ENCODE measurements around the gene PSMB7. TPM values are rescaled to one million over a fixed set of nuclear protein-coding genes. Genes with fewer than 3 reads are reported as not detected.

PSMB7 gene
- total RNA-seq, 1 donor from 2014 or later, result 109 TPM

DNA sequence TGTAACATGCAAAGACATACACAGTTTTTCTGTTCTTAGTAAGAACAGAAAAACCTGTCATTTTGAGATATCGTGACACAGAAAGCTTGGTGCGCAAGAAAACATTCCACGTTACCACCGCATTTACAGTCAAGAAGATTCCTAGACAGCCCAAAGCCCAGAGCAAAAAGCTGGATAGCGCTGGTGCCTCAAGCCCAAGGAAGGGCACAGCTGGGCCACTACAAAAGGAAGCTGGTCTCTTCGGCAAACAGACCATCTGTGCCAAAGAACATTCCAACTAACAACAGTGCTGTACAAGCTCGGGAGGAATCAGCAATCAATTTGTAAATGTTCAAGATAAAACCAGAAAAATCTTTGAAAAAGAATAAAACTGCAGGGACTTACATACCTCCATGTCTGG, 31.0 kb downstream of the PSMB7 start:
- no peak for DNase-seq (ENCODE audit: low spot score)

DNA sequence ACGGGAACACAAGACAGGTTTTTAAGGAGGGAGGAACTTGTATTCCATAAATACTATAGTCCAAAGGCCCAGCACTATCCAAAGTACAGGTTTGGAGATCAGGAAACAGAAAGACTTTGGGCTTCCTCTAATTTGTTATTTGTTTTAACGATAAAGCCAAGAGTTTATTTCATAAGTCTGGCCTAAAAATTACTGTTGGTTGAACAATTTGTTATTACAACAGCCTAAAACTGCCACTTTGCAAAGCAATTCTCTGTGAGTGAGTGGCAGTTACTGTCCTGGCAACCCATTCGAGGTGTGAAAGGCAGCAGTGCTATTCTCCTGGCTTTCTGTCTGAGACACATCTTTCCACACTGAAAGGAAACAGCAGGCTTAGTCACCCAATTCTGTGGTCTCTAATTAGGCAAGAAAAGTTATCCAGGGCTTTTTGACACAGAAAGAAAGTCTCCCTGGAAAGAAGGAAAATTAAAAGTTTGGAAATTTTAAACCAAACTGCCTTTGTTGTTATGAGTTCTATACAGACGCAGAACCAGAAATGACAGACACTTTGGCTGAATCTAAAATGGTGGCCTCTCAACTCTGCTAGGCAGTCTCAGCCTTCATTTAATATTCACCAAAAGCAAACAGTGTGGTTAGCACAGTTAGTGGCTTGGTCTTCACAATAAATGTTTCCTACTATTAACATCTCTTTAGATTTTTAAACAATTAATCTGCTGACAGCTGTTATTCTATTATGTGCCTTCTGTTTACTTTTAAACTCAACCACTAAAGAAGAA, 33.9 kb downstream of the PSMB7 start:
- DNase-seq (ENCODE audit: low spot score), result no peak

DNA sequence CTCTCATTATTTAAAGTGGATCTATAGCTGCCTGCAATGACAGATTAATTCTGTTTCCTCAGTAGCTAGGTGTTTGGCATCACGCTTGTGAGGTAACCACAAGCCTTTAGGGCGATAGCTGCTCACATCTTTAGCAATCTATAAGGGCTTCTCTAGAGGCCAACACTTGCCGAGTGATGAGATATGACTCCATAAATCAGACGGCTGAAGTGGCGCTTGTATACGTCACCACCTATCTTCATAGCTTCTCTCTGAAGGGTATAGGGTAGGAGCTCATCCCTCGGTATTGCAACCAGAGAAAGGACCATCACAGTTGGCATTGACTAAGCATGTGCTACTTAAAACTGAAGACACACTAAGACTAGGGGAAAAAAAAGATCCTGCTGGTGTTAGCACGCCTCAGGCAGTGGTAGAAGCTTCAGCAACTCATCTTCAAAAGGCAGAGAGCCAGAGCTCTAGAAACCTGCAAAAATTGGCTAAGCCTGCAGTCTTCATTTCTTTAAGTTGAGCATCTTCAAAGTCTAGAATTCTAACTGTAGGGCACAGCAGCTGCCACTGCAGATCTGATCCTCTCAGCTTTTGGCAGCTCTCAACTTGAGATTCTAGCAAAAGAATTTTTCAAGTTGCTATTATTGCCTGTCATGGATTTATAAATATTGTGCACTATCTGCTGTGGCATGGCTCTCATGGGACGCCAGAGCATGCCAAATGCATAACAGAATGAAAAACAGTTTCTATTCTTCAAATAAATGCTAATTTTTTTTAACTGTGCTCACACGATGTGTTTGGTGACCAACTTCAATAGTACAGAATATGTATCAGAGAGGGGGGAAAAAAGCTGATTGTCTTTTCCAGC, 37.5 kb downstream of the PSMB7 start:
- no peak for DNase-seq (ENCODE audit: low spot score)

DNA sequence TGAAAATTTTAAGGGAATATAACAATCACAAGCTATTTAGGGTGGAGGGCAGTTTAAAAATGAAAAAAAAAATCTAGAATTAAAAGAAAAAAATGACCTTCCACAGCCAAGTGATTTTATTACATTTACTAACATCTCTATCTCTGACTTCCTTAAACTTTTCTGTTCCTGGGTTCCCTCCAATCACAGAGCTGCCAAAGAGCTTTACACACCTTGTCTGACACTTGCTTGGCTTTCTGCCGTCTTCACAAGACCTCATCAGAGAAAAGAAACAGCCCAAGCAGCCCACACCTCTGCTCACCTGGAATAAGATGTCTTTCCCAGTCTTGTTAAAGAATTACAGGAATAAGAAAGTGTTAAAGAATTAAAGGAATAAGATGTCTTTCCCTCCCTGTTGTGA, 38.9 kb downstream of the PSMB7 start:
- DNase-seq (ENCODE audit: low spot score), result no peak

DNA sequence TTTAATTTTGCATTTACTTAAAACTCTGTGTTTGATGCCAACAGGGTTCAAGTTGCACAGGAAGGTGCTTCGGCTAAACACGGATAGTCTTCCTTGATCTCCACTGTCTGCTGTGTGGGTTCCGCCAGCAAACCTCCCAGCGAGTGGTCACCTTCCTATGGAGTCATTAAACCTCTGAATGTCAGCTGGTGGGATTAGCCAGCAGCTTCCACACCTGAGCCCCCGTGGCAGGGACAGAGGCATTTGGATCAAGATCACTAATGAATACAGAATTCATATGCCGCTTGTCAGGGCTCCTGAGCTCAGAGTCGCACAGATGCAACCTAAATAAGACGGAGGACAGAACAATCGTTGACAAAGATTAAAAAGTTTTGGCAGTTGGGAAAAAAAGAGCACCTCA, 39.5 kb downstream of the PSMB7 start:
- no peak for DNase-seq (ENCODE audit: low spot score)

DNA sequence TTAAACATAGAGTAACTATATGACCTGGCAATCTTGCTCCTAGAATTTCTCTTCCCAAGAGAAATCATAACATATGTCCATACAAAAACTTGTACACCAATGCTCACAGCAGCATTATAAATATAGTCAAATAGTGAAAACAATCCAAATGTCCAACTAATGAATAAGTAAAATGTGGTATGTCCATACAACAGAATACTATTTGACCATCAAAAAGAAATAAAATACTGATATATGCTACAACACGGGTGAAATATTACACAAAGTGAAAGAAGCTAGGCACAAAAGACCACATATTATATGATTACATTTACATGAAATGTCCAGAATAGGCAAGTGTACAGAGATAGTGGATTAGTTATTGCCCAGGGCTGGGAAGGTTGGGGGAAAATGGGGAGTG, 41.4 kb downstream of the PSMB7 start:
- DNase-seq (ENCODE audit: low spot score), result no peak

DNA sequence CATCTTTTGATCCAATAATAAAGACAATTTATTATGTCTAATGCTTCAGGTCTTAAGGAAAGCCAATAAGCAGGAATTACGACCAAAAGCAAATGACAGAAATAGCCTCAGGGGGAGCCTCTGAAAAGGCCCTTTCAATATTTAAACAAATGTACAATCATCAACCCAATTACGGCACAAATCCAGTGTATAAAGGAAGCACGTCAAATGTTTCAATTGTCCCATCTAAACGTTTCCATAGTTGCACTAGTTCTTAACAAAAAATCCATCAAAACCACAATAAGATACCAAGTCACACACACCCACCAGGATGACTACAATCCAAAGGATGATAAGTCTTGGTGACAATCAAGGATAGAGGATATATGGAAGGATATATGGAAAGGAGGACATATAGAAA, 41.9 kb downstream of the PSMB7 start:
- no peak for DNase-seq (ENCODE audit: low spot score)

DNA sequence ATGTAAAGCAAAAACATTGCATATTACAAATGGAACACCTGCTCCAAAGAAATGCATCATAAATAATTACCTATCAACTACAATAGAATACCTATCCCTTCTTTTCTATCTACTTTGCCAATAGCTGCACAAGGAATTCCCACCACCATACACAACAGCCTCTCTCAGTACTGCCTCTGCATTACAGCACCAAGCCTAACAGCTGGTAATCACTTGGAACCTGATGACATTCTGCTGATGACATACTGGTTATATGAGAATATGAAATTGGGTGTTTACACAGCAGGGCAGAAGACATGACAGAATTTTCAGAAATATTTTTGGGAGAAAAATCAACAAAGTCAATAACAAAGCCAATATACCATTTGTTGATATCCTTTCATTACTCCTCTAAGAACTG, 43.2 kb downstream of the PSMB7 start:
- no peak for DNase-seq (ENCODE audit: low spot score)

DNA sequence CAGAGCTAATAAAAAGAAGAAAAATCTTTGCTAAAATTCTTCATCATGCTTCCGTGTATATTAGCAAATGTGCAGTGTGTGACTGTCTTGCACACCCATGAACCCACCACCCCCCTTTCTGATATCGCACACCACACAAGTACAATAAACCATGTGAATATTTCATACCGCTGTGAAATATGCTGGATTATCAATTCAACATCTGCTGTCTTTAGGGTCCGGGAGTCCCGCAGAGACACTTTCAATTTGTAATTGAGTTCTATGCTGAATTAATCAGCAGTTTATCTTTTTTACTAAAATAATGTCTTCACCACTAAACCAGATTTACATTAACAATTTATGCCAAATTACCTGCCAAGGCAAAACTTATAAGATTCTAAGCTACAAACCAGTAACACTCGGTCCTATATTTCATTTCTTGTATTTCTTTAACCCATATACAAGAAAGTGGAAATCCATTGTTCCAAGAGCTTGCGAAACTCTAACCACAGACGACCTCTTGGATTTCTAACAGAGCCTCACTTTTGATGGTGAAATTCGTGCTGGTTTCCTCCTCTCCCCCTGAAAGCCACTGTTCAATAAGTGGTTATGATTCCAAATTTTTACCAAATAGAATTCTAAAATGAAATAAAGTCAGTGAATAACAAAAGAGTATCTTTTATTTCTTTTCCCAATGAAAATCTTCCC, 44.2 kb downstream of the PSMB7 start:
- no peak for DNase-seq (ENCODE audit: low spot score)

DNA sequence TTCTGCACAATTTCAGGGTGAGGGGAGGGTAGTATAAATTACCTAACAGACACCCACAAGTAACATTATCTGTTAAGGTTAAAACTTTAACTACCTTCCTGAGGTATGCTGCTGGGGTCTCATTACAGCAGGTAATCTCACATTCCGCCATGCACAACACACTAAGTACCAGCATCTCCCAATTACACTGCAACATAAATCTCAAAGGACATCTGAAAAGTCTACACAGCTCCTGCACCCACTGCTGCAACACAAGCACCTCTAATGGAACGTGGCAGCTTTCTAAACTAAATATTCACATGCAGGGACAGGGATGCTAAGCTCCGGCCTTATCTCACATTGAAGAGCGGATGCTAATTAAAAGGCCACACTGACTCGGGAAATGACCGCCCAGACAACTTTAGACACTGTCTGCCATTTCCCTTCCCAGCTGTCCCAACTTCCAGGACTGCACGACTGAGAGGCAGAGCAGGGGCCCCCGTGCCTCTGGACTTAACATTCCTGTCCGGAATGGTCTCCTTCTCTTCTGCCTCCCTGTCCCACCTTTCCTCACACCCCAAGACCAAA, 45.9 kb downstream of the PSMB7 start:
- no peak for DNase-seq (ENCODE audit: low spot score)

DNA sequence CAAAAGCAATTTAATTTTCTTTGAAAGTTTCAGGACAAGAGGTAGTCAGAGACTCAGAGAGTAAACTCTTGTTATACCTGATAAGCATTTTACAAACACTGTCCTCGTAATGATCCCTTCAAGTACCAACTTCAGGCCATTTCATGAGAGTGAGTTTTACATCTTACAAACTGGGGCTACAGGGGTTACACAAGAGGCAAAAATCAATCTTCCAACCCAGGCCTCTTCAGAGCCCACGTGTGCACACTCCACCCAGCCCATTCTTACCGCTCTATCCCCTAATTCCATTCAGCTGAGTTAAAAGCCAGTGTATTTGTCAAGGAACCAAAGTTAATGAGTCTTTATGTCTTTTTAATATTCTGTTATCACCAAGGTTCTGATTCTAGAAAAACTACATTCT, 46.5 kb downstream of the PSMB7 start:
- DNase-seq (ENCODE audit: low spot score), result no peak

DNA sequence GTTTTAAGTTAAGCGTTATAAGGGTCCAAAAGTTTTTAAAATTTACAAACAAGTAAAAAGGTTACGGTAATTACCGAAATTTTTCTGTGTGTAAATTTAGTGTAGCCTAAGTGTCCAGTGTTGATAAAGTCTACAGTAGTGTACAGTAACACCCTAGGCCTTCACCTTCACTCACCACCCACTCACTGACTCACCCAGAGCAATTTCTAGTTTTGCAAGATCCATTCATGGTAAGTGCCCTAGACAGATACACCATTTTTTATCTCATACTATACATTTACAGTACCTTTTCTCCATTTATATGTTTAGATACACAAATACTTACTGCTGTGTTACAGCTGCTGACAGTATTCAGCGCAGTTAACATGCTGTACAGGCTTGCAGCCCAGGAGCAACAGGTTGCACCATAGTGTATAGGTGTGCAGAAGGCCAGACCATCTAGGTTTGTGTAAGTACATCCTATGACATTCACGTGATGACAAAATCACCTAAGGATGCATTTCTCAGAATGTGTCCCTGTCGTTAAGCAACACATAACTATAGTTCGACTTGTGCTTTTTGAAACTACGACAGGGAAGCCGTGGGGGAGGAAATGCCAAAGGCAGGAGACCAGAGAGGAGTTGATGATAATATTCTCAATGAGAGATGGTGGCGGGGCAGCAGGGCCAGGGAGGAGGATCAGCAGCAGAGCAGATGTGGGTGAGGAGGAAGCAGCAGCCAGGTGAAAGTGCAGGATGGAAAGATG, 48.6 kb downstream of the PSMB7 start:
- DNase-seq (ENCODE audit: low spot score), result no peak

DNA sequence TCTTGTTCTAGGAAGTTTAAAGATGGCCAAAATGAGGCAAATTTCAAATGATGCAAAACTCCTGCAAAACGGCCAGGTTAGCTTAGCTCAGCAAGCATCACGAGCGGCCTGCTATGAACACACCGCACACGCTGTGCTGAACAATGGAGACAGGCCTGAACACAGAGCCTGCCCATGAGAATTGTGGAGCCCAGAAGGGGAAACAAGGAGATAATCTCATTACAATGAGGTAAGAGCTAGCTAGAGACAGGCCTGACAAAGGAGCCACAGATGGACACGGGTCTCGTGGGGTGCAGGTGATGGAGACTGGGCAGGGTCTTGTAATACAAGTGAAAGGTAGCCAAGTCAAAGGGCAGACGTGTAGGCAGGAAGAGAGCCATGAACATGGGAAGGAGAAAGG, 50.2 kb downstream of the PSMB7 start:
- no peak for DNase-seq (ENCODE audit: low spot score)

DNA sequence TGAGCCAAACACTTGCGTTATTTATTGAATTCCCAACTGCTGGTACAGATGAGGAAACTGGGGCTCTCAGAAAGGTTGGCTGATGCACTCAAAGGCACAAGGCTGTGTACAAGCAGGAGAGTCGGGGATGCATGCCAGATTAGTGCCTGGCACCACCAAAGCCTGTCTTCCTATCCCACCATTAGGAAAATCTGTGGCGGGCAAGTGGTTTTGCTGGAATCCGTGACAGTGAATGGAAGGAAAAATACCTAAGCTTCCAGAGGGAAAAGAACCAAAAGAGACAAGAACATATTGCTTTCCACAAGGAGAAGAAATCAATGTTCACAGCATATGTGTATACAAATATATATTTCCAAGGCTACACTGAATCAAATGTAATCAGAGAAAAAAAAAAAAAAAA, 51.1 kb downstream of the PSMB7 start:
- no peak for DNase-seq (ENCODE audit: low spot score)

DNA sequence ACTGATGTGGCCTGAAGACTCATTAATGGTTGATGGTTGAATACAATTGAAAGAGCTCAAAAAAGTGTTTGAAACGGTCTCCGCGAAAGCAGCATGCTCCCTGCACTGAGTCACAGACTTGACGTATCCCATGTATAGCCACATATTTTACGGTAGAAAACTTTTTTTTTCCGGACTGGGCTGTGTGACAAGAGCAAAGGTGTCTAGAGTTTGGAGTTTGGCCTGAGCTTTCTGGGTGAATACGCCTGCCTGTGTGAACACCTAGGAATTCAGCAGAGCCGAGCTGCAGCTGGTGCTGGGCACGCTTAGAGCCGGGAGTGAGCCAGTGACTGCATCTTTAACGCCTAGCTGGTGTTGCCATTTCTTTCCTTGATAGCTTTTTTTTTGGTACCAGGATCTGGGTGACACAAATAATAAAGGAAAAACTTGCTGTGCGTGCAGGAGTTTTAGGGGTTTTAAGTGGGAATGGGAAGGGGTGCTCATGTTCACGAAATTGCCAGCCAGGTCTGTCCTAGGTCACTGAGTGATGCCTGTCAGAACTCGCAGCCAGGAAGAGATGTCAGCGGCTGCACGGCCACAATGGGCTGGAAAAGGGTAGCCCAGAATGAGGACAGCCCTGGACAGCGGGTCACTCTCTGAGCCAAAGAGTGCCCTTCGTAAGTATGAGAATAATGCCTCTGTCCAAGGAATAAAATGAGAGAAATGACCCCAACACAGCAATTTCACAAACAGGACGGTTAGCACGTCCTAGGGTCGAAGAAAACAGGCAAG, 51.7 kb downstream of the PSMB7 start:
- no peak for DNase-seq (ENCODE audit: low spot score)

DNA sequence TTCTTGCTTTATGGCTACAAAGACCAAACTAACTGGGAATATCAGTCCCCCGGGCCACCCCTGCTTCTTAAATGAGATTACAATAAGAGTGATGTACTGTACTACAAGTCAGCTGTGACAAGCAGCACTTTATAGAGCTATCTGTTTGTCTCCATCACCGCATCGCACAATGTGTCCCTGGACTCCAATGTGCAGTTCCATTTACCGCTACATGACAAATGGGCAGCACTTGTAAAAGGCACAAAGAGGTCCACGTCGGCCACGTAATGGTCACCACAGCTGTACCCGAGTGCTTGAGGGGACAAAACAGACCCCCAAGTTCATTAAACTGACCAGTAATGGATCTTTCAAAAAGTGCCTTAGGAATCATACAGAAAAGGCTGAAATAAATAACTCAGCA, 54.1 kb downstream of the PSMB7 start:
- no peak for DNase-seq (ENCODE audit: low spot score)

DNA sequence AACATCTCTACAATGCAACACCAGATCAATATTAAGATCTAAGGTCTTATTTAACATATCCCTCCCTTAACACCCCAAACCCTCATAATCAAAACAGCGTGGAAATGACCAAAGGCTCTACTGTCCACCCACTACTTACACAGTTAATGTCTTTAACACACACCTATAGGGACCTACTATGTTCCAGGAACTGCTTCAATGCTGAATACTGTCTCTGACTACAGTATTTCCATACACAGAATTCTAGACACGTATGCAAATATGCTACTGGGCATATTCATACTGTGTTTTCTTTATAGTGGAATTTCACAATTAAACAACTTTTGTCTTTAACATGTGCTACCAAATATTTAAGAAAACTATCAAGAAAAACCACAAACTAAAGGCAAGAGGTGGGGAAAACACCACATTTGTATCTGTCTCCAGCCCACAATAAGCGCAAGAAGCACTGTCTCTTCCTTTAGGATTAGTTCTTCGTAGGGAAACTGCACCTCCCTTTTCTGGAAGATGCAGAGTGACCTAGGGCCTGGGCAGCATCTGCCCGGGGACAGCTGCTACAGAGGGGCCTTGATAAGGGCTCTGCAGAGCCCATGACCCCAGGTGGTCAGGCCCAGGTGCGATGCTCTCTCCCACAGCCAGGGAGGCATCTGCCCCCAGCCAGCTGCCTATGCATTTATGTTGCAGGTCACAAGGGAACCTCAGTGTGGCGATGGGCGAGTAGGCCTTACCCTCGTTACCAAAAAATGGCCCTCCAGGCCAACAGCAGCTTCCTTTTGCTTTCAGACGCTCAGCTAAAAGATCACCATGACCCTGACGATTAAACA, 55.2 kb downstream of the PSMB7 start:
- no peak for DNase-seq (ENCODE audit: low spot score)

DNA sequence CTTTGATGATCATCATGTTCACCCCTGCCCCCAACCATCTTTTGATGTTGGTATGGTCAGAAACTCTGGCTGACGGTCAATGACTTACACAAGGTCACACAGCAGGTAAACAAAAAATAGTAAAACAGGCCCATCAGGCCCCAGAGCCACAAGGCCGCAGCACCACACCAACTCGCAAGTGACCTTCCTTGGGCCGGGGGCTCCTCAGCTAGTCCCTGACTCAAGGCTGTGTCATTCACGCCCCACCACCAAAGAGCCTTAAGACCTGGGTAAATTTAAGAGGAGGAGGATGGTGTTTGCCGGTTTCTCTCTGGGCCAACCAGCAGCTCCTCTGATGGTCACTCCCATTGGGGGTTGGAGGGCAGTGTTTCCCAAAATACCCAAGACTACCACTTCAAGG, 55.8 kb downstream of the PSMB7 start:
- DNase-seq (ENCODE audit: low spot score), result no peak

DNA sequence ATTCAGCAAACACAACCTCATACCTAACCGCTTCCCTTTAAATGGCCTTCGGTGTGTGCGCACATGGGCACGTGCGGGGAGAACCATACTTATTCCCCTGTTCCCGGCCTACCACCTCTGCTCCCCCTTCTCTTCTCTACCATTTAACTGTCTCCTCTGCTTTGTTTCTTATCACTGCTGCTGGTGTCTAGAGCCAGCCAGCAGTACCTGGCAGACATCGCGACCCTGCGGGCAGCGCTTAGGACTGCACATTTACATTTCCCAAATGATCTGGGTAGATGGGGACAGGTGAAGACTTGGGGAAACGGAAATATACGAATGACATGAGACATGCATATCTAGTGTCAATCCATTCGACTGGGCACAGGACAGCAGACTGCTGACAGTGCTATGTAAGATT, 56.6 kb downstream of the PSMB7 start:
- no peak for DNase-seq (ENCODE audit: low spot score)

Measured in ureter (tissue), 1 donor.